SH-SY5Y (cell line): ENCODE data around the gene FHAD1.

Experiments used
- GATA2 ChIP-seq: IDR thresholded peaks from 2 replicates; pipeline ENCODE4 v1.6.1; 2011; ENCODE audit warnings: mild to moderate bottlenecking, low read depth, low read length
- GATA3 ChIP-seq: IDR thresholded peaks from 2 replicates; pipeline ENCODE4 v1.6.1; 2011; ENCODE audit warnings: low read depth, mild to moderate bottlenecking, low read length, moderate library complexity

- TF ChIP-seq GATA3: no peak
- TF ChIP-seq GATA2: no peak
Observed at GRCh38 chr1:15244813-15245212, 2.2 kb upstream of the FHAD1 start.
